Tibial artery (tissue), 4 donors: Measurements from ENCODE around the gene RAP1GAP.

Experiments used
- DNase-seq, 2 donors: peaks; one replicate each; pipeline ENCODE4 v3.0.0-alpha.2; 2019
- H3K27ac ChIP-seq, 2 donors: fragments of 200-600 bp; sonication (generic) in 1 of 2; 1 replicate in 1 of 2; 2 replicates in 1 of 2; pipeline ENCODE4 v1.5.1; 2018 to 2019; ENCODE audit warnings: mild to moderate bottlenecking in 1 of 2
- H3K27me3 ChIP-seq, 2 donors: fragments of 200-600 bp; sonication (generic) in 1 of 2; one replicate each; pipeline versions ENCODE4 v1.5.1 to v1.6.0; 2016 to 2019
- H3K36me3 ChIP-seq, 3 donors: fragments of 200-600 bp; sonication (generic) in 2 of 3; one replicate each; pipeline ENCODE4 v1.5.1; 2016 to 2019; ENCODE audit warnings: mild to moderate bottlenecking in 2 of 3
- H3K4me1 ChIP-seq, 4 donors: fragments of 200-600 bp; sonication (generic) in 2 of 4; 1 replicate in 3 of 4; 2 replicates in 1 of 4; pipeline ENCODE4 v1.5.1; 2016 to 2019
- H3K4me3 ChIP-seq, 2 donors: fragments of 200-600 bp; sonication (generic) in 1 of 2; 1 replicate in 1 of 2; 2 replicates in 1 of 2; pipeline ENCODE4 v1.5.1; 2018 to 2019; ENCODE audit warnings: mild to moderate bottlenecking in 2 of 2
- H3K9me3 ChIP-seq, 3 donors: fragments of 200-600 bp; sonication (generic) in 1 of 3; one replicate each; pipeline ENCODE4 v1.5.1; 2016 to 2019
- intact Hi-C: fragments of 100-400 bp; cut with DNase I; formaldehyde crosslinking; loops from one replicate; pipeline ENCODE4 v1.15.0; 2023; ENCODE audit warnings: low total_unique reads
- TF ChIP-seq, protein P1 (sequence below), 2 experiments: fragments of 200-600 bp in 1 of 2; fragments of 450-650 bp in 1 of 2; IDR thresholded peaks; one replicate each; pipeline ENCODE4 v1.5.1; 2017 to 2019; ENCODE audit warnings: antibody characterized with exemption in 2 of 2, mild to moderate bottlenecking in 1 of 2, moderate library complexity in 1 of 2

Gene RAP1GAP

DNA sequence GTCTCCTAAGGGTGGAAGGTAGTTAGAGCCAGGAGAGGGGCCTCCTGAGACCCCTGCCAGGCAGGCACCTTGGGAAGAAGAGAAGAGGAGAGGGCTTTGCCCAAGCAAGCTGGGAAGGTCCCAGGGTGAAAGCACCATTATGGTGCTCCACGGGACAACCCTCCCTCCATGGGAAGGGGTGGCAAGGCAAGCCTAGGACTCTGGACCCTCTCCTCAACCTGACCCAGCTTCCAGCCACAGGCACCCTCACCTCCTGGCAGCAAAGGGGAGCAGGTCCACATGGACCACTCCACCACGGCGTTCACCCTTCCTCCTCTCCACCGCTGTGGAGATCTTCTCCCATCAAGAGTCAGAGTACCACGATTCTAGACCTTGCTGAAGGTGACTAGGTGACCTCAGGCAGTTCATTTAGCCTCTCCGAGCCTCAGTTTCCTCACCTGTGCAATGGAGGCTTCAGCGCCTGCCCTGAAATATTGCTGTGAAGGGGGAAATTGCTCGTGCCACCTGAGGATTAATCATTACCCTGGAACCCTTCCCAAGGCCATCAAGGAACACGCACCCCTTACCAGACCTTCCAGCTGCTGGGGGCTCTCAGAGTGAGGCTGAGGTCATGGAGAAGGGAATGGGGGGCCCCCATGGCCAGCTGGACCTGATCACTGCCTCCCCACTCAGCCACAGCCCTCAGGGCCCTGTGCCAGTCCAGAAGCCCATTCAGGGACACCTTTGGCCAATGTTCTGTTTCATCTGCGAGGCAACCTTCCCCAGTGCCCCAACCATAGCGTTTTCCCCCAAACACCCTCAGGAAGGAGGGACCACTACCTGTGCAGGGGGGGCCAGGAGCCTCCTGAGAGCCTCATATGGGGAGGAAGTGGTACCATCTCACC lies 1.6 kb downstream of the RAP1GAP start:
- TF ChIP-seq, protein P1, sequence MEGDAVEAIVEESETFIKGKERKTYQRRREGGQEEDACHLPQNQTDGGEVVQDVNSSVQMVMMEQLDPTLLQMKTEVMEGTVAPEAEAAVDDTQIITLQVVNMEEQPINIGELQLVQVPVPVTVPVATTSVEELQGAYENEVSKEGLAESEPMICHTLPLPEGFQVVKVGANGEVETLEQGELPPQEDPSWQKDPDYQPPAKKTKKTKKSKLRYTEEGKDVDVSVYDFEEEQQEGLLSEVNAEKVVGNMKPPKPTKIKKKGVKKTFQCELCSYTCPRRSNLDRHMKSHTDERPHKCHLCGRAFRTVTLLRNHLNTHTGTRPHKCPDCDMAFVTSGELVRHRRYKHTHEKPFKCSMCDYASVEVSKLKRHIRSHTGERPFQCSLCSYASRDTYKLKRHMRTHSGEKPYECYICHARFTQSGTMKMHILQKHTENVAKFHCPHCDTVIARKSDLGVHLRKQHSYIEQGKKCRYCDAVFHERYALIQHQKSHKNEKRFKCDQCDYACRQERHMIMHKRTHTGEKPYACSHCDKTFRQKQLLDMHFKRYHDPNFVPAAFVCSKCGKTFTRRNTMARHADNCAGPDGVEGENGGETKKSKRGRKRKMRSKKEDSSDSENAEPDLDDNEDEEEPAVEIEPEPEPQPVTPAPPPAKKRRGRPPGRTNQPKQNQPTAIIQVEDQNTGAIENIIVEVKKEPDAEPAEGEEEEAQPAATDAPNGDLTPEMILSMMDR (IDR thresholded peaks at IDR 0.05), result no peak
- intact Hi-C loops, result no loop called here
- H3K4me1 ChIP-seq, result peaks cover 4 to 32% (median 23%) of the 10 kb centered on the region in 4 donors
- no peaks in the 10 kb centered on the region for H3K36me3 ChIP-seq
- no peak for DNase-seq
- peaks cover 5 to 87% of the 10 kb centered on the region in 2 donors for H3K27me3 ChIP-seq
- H3K9me3 ChIP-seq, result no peaks in the 10 kb centered on the region
- H3K27ac ChIP-seq, result no peak overlapping the region
- no peak overlapping the region for H3K4me3 ChIP-seq

DNA sequence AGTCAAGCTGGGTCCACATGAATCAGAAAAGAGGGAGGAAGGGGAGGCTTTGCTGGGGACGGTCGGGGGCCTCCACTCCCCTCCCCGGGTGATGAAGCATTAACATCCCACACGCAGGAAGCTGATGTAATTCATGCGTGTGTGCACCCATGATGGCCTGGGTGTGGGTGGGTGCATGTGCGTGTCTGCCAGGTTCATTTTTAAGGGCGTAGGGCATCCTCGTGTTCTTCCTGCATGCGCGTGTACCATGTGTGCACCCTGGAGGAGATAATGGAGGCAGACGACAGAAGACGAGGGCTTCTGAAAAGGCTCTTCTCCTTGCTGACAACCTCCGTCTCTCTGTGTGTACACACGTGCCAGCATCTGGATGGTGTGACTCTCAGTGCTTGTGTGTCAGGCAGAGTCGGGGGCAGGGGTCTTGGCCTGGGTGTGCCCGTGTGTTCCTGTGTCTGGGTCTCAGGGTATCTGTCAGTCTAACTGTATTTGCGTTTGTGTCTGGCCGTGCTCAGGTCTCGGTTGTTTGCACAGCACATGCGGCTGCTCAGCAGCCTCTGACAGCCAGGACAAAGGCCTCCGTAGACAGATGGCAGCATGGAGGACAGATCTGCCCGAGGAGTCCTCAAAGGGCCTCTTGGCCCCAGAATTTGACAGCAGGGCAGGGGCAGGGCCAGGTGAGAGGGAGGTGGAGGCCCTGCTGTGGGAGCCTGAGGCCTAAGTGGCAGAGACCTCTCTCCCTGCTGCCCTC lies 2.4 kb downstream of the RAP1GAP start:
- no peak for DNase-seq

DNA sequence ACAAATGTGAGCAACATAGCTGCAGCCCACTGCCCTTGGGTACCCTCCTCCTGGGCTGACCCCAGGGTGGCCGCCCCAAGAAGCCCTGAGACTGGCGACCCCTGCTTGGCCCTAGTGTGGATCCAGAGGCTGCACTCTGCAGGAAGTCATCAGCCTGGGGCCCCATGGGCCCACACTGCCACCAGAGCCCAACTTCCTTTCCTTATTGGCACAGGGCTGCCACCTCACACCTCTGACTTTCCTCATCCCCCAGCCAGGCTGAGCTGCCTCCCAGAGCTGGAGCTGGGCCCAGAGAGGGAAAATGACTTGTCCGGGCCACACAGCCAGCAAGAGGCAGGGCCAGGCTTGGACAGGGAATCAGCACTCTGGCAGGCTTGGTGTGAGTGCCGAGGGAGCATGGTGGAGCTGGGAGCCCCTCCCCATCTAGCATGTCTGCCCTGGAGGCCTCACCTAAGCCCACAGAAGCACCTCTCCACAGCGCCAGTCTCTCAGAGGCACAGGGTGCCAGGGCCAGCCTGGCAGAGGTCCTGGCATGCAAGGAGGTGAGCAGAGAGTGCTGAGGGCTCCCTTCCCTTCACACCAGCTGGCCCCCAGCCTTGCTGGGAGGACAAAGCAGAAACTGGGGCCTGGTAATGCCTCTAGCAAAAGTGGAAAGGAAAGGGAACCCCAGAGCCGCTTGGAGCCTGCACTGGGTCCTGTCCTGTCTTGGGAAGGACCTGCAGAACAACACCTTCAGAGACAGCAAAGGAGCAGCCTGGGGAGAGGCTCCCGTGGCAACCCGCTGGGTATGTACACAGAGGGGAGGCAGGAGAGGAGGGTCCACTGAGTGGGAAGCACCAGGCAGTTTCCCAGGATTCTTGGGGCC lies 3.2 kb downstream of the RAP1GAP start:
- TF ChIP-seq, protein P1 (IDR thresholded peaks at IDR 0.05), result no peak
- Histone ChIP-seq H3K4me1 (peaks cover 4 to 22% (median 16%) of the 10 kb centered on the region in 4 donors), H3K4me3 (no peak overlapping the region), H3K9me3 (no peaks in the 10 kb centered on the region), H3K27me3 (peaks cover 5 to 99% of the 10 kb centered on the region in 2 donors), H3K27ac (no peak overlapping the region), H3K36me3 (no peaks in the 10 kb centered on the region)
- intact Hi-C loops, result no loop called here
- DNase-seq, result peak in 1 of 2 donors; percentile 53

More for the DNA sequence above, 2.4 kb downstream of the RAP1GAP start:
- Histone ChIP-seq H3K27ac (no peak overlapping the region), H3K9me3 (no peaks in the 10 kb centered on the region), H3K27me3 (peaks cover 5 to 95% of the 10 kb centered on the region in 2 donors), H3K4me1 (peaks cover 4 to 23% (median 16%) of the 10 kb centered on the region in 4 donors), H3K36me3 (no peaks in the 10 kb centered on the region), H3K4me3 (no peak overlapping the region)
- intact Hi-C loops, result no loop called here
- TF ChIP-seq, protein P1 (IDR thresholded peaks at IDR 0.05), result no peak

DNA sequence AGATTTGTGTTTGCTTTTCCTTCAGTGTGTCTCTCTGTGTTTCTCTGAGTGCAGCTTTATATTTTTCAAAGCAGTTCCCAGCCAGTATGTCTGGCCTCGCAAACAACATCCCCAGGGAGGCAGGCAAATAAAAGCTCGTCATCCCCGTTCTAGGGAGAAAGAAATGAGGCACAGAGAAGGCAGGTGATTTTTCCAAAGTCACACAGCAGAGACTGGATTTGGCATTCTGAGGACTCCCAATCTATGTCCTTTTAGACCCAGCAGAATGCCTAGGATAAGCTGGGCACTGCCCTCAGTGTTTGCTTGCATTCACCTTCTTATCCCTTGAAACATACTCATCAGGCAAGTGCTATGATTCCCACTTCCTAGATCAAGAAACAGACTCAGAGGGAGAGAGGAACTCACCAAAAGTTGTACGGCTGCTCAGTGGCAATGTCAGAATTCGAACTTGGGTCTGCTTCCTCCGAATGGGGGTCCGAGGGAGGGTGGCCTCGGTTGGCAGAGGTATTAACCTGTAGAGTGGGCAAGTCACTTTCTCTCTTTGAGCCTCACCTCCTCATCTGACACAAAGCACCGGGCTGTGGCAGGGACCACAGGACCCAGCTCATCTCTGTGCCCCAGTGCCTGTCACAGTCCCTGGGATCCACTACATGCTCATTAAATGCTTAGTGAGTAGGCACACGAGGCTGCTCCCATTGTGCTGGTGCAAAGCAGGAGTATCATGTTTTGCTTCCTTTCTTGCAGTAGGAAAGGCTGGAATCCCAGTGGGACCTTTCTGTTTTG lies 4.2 kb downstream of the RAP1GAP start:
- DNase-seq, result peak in 1 of 2 donors; percentile 50
- intact Hi-C loops, result no loop called here
- Histone ChIP-seq H3K4me3 (no peak overlapping the region), H3K36me3 (no peaks in the 10 kb centered on the region), H3K27me3 (peaks cover 5 to 99% of the 10 kb centered on the region in 2 donors), H3K27ac (no peak overlapping the region), H3K4me1 (peaks cover 4 to 21% (median 16%) of the 10 kb centered on the region in 4 donors), H3K9me3 (no peaks in the 10 kb centered on the region)
- TF ChIP-seq, protein P1 (IDR thresholded peaks at IDR 0.05), result no peak
